HG02798 (cell line): Measurements from ENCODE around the gene PROB1.
"Not testable (repeated sequence)": the region's sequence is repeated elsewhere in the genome, so short reads cannot be mapped to it uniquely, and the experiment has no call there.

Experiments used
- ATAC-seq: cut with Tn5 transposase; IDR thresholded peaks from one replicate; pipeline ENCODE4 v1.9.1; 2021; ENCODE audit warnings: mild to moderate bottlenecking; ENCODE audit not compliant: unreplicated experiment, poor library complexity

Gene PROB1

GRCh38 chr5:139415221-139415861 is 20.4 kb upstream of the PROB1 start:
- no peak for ATAC-seq

- ATAC-seq, result peak; percentile 7
Measured at GRCh38 chr5:139414581-139415130, 19.8 kb upstream of the PROB1 start.

GRCh38 chr5:139413963-139414362 is 19.1 kb upstream of the PROB1 start:
- ATAC-seq, result peak; percentile 59

GRCh38 chr5:139413153-139413552 is 18.2 kb upstream of the PROB1 start:
- no peak for ATAC-seq

- ATAC-seq, result no peak
Measured at GRCh38 chr5:139410993-139411828, 16.3 kb upstream of the PROB1 start.

- no peak for ATAC-seq
Measured at GRCh38 chr5:139410121-139410992, 15.5 kb upstream of the PROB1 start.

- ATAC-seq, result not testable (repeated sequence)
Measured at GRCh38 chr5:139409116-139409515, 14.2 kb upstream of the PROB1 start.

- no peak for ATAC-seq
Measured at GRCh38 chr5:139408191-139408590, 13.3 kb upstream of the PROB1 start.

GRCh38 chr5:139407517-139407916 is 12.6 kb upstream of the PROB1 start:
- ATAC-seq, result no peak

GRCh38 chr5:139406963-139407362 is 12.1 kb upstream of the PROB1 start:
- ATAC-seq, result no peak

GRCh38 chr5:139404484-139404840 is 9.6 kb upstream of the PROB1 start:
- no peak for ATAC-seq

- ATAC-seq, result peak; percentile 89
Measured at GRCh38 chr5:139403787-139404483, 9.0 kb upstream of the PROB1 start, which contains the start of gene SPATA24. Gene SPATA24 (minus strand): TSS chr5:139404089. CDS start chr5:139404060, 29 bp downstream.

GRCh38 chr5:139403418-139403786 is 8.5 kb upstream of the PROB1 start:
- no peak for ATAC-seq

GRCh38 chr5:139402561-139403158 is 7.8 kb upstream of the PROB1 start:
- no peak for ATAC-seq

GRCh38 chr5:139401546-139401945 is 6.6 kb upstream of the PROB1 start:
- no peak for ATAC-seq

- peak; percentile 33 for ATAC-seq
Measured at GRCh38 chr5:139399501-139400121, 4.7 kb upstream of the PROB1 start.

GRCh38 chr5:139397921-139398320 is 3.0 kb upstream of the PROB1 start:
- ATAC-seq, result no peak

GRCh38 chr5:139396691-139397090 is 1.8 kb upstream of the PROB1 start:
- no peak for ATAC-seq
